ENCODE measurements around the gene ARL2.
"Not testable (repeated sequence)": the region's sequence is repeated elsewhere in the genome, so short reads cannot be mapped to it uniquely, and the experiment has no call there.

The ARL2 gene

DNA sequence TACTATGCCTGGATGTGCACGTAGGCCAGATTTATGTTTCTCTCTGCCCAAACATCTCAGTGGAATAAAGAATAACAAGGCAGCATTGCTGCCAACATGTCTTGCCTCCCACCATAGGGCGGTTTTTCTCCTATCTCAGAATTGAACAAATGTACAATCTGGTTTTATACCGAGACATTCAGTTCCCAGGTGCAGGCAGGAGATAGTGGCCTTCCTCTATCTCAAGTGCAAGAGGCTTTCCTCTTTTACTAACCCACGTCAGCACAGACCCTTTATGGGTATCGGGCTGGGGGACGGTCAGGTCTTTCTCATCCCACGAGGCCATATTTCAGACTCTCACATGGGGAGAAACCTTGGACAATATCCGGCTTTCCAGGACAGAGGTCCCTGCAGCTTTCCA is 9.5 kb downstream of the ARL2 start:
- H3K27ac Mint-ChIP-seq; H3K9me3 Mint-ChIP-seq (ENCODE audit: low read depth); H3K36me3 Mint-ChIP-seq; H3K4me3 Mint-ChIP-seq; H3K27me3 Mint-ChIP-seq: not testable (repeated sequence)
- peaks cover 17% of the 10 kb centered on the region for H3K4me1 Mint-ChIP-seq (ENCODE audit: low read depth)

DNA sequence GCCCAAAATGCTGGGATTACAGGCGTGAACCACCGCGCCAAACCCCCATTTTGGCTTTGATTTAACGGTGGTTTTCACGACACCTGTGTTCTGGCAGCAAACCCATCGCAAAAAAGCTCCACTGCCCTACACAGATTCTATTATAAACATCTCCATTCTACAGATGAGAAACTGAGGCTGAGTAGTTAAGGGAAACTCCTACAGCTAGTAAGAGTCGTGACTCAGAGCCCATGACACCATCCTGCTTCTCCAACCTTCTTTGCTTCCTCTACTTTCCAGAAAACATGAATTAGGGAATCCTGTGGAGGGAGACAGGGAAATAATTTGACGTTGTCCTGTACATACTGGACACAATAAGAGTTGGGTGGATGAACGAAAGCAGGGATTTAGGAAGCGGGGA is 12.8 kb downstream of the ARL2 start:
- Mint-ChIP-seq H3K9me3 (ENCODE audit: low read depth) (no peaks in the 10 kb centered on the region), H3K4me1 (ENCODE audit: low read depth) (peaks cover 17% of the 10 kb centered on the region), H3K27ac (peak overlapping the region; percentile 72), H3K27me3 (no peaks in the 10 kb centered on the region), H3K36me3 (peaks cover 3% of the 10 kb centered on the region), H3K4me3 (peak overlapping the region; percentile 84)

DNA sequence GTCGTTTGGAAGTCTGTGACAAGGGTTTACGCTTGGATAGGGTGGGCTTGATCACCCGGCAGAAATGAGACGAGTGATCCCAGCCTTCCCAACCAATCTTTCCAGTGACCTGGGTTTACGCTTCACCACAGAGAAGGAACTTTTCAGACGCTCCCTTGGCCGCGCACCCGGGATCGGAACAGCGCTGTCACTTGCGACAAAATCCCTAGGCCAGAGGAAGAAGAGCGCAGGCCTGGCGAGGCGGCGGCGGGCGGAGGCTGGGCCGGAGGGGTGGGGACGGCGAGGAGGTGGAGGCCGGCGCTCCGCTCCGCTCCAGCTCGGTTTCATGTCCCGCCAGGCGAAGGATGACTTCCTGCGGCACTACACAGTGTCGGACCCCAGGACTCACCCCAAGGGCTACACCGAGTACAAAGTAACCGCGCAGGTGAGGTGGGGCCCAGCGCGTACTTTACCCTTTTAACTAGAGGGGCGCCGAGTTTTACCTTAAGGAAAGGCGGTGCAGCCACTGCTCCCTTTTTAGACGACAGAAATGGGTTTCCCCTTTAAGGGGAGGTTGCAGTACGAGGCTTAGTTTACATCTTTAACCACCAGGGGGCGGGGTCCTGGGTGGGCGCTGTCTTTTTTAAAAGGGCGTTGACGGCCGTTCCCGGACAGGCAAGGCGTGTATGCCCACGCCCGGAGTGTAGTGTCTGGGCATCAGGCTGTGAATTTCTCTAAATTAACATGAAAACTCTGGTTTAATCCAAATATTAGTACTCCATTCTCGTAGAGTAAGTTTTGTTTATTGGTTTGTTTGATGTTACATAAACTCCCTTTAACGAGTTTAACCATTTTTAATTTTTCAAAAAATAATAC is 13.5 kb downstream of the ARL2 start, which contains the start of gene SNX15:
Gene SNX15 (plus strand): TSS at position 227 of the 855 bp plus-strand sequence. CDS start 99 bp downstream, at position 326.
- peak within 1 kb of the TSS; percentile 72 for H3K27ac Mint-ChIP-seq
- H3K4me3 Mint-ChIP-seq, result peak within 1 kb of the TSS; percentile 84
- no peaks in the 10 kb centered on the region for H3K27me3 Mint-ChIP-seq
- no peaks in the 10 kb centered on the region for H3K9me3 Mint-ChIP-seq (ENCODE audit: low read depth)
- no peaks in the 10 kb centered on the region for H3K36me3 Mint-ChIP-seq
- peaks cover 17% of the 10 kb centered on the region for H3K4me1 Mint-ChIP-seq (ENCODE audit: low read depth)

DNA sequence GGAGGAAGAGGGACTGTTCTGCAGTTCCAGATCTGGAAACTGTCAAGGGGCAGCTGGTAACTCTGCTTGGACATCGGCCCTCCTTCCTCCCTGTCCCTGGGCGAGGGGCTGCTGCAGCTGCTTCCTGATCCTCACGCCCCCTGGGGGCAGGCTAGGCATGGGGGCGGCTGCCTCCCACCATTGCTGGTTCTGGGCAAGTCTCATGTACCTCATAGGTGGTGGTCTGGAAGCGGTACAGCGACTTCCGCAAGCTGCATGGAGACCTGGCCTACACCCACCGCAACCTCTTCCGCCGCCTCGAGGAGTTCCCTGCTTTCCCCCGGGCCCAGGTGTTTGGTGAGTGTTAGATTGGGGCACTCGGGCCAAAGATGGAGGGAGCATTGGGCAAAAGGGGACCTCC is 18.3 kb downstream of the ARL2 start:
- Mint-ChIP-seq H3K9me3 (ENCODE audit: low read depth) (no peaks in the 10 kb centered on the region), H3K4me1 (ENCODE audit: low read depth) (peaks cover 13% of the 10 kb centered on the region), H3K27ac (no peak overlapping the region), H3K36me3 (no peaks in the 10 kb centered on the region), H3K4me3 (no peak overlapping the region), H3K27me3 (no peaks in the 10 kb centered on the region)

DNA sequence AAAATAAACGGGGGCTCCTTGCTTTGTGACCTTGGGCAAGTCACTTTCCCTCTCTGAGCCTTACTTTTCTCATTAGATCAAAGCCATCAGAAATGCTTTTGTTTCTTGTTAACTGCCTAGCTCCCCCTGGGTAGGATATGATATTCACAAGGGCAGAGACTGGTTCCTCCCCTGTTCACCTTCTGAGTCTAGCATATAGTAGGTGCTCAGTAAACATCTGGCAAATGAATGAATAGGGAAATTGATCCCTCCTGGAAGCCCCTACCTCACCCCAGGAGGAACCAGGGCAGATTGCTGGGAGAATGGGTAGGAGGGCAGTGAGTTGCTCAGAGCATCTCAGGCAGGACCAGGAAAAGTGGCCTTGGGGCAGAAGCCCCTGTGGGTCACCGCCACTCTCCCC is 20.5 kb downstream of the ARL2 start:
- Mint-ChIP-seq H3K9me3 (ENCODE audit: low read depth) (no peaks in the 10 kb centered on the region), H3K27me3 (no peaks in the 10 kb centered on the region), H3K27ac (no peak overlapping the region), H3K4me3 (no peak overlapping the region), H3K36me3 (no peaks in the 10 kb centered on the region), H3K4me1 (ENCODE audit: low read depth) (no peaks in the 10 kb centered on the region)

DNA sequence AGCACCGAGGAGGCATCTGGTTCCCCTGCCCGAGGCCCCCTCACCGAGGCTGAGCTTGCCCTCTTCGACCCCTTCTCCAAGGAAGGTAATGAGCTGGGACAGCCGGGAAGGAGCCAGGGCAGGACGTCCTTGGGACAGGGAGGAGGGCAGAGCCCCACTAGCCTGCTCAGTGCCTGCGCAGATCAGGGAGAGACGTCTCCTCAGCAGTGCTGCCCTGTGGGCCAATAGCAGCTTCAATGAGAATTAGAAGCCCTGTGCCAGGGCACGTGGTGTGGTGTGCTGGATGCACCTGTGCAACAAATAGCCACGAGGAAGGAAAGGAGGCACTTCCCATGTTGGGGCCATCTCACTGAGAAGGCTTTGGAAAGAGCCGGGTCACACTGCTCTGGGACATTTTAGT is 21.6 kb downstream of the ARL2 start:
- Mint-ChIP-seq H3K4me1 (ENCODE audit: low read depth) (peaks cover 1% of the 10 kb centered on the region), H3K36me3 (no peaks in the 10 kb centered on the region), H3K4me3 (no peak overlapping the region), H3K27me3 (no peaks in the 10 kb centered on the region), H3K9me3 (ENCODE audit: low read depth) (no peaks in the 10 kb centered on the region), H3K27ac (no peak overlapping the region)

DNA sequence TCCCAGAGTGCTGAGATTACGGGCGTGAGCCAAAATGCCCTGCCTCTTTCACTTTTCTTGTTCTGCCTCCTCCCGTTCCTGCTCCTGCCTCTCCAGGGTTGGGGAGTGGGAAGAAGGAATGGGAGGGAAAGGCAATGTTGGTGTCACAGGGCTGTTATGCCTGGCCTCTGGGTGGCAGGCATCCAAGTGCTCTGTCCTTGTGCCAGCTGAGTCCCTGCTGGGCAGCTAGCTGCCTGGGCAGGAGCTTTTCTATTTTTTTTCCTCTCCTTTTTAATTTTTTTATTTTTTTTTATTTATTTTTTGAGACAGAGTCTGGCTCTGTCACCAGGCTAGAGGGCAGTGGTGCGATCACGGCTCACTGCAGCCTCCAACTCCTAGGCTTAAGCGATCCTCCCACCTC is 23.0 kb downstream of the ARL2 start:
- no peaks in the 10 kb centered on the region for H3K27me3 Mint-ChIP-seq
- H3K27ac Mint-ChIP-seq, result no peak overlapping the region
- no peaks in the 10 kb centered on the region for H3K36me3 Mint-ChIP-seq
- no peak overlapping the region for H3K4me3 Mint-ChIP-seq
- no peaks in the 10 kb centered on the region for H3K9me3 Mint-ChIP-seq (ENCODE audit: low read depth)
- H3K4me1 Mint-ChIP-seq (ENCODE audit: low read depth), result peaks cover 7% of the 10 kb centered on the region

DNA sequence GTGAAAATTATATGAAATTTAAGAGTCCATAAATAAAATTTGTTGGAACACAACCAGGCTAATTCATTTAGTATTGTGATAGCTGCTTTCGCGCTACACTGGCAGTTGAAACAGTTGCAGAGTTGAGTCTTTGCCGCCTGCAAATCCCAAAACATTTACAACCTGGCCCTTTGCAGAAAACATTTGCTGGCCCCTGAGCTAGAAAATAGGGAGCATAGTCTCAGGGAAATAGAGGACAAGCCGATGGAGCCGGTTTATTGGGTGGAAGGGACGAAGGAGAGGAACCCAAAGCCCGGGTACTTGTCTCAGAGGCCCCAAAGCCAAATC is 26.5 kb downstream of the ARL2 start:
- Mint-ChIP-seq H3K27me3 (no peaks in the 10 kb centered on the region), H3K4me1 (ENCODE audit: low read depth) (peaks cover 14% of the 10 kb centered on the region), H3K27ac (peak overlapping the region; percentile 95), H3K36me3 (peaks cover 3% of the 10 kb centered on the region), H3K4me3 (peak overlapping the region; percentile 92), H3K9me3 (ENCODE audit: low read depth) (no peaks in the 10 kb centered on the region)

DNA sequence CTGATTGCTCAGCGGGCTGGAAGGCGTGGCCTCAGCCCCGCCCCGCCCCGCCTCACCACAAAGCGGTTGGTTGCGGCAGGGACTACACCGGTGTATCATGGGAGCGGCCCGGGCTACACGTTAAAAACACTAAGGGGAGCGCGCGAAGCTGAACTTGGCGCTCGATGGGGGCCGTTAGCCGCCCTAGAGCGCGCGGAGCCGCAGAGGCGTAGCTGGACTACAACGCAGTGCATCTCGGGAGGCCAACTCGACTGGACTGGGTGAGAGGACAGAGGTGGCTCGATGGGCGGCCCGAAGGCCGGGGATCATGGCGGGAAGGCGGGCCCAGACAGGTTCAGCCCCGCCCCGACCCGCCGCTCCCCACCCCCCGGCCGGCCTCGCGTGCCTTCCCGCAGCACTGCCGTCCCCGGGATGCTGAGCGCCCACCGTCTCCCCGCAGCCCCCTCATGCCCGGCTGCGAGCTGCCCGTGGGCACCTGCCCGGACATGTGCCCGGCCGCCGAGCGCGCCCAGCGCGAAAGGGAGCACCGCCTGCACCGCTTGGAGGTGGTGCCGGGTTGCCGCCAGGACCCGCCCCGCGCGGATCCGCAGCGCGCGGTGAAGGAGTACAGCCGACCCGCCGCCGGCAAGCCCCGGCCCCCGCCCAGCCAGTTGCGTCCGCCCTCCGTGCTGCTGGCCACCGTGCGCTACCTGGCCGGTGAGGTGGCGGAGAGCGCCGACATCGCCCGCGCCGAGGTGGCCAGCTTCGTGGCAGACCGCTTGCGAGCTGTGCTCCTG is 27.1 kb downstream of the ARL2 start, which contains the start of gene SAC3D1:
Gene SAC3D1 (plus strand): TSS at position 364 of the 776 bp plus-strand sequence. CDS start 83 bp downstream, at position 447.
- H3K27ac Mint-ChIP-seq, result peak within 1 kb of the TSS; percentile 95
- H3K9me3 Mint-ChIP-seq (ENCODE audit: low read depth), result no peaks in the 10 kb centered on the region
- H3K4me1 Mint-ChIP-seq (ENCODE audit: low read depth), result peaks cover 14% of the 10 kb centered on the region
- H3K27me3 Mint-ChIP-seq, result no peaks in the 10 kb centered on the region
- peak within 1 kb of the TSS; percentile 92 for H3K4me3 Mint-ChIP-seq
- H3K36me3 Mint-ChIP-seq, result peaks cover 3% of the 10 kb centered on the region

DNA sequence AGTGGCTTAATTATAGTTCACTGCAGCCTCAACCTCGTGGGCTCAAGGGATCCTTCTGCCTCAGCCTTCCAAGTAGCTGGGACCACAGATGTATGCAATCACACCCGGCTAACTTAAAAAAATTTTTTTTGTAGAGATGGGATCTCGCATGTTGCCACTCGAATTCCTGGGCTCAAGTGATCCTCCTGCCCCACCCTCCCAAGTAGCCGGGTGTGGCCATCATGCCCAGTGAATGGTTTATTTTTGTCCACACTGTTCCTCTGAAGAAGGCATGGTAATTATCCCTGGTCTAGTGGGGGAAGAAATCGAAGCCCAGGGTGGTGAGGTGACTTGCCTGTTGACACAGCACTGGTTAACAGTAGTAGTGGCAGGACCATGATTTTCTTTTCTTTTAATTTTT is 28.9 kb downstream of the ARL2 start:
- Mint-ChIP-seq H3K36me3 (peaks cover 3% of the 10 kb centered on the region), H3K27ac (no peak overlapping the region), H3K4me3 (peak overlapping the region; percentile 86), H3K27me3 (no peaks in the 10 kb centered on the region), H3K4me1 (ENCODE audit: low read depth) (peaks cover 28% of the 10 kb centered on the region), H3K9me3 (ENCODE audit: low read depth) (no peaks in the 10 kb centered on the region)

DNA sequence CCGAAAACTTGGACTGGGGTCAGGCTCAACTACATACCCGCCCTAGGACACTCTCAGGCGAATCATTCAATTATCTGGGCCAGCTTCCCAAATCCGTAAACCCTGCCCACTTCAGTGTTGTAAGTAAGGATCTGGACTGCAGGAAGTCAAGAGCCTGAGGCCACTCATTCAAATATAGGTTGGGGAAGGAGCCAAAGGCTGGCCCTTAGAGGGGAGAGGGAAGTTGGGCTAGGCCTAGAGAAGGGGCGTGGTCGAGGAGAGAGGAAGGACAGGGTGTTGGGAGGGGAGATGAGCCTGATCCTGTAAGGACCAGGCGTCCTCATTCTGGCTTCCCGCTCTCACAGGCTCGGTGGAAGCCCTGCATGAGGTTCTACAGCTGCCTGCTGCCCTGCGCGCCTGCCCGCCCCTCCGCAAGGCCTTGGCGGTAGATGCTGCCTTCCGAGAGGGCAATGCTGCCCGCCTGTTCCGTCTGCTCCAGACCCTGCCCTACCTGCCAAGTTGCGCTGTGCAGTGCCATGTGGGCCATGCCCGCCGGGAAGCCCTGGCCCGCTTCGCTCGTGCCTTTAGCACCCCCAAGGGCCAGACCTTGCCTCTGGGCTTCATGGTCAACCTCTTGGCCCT is 30.0 kb downstream of the ARL2 start:
- Mint-ChIP-seq H3K27me3 (no peaks in the 10 kb centered on the region), H3K4me1 (ENCODE audit: low read depth) (peaks cover 33% of the 10 kb centered on the region), H3K9me3 (ENCODE audit: low read depth) (no peaks in the 10 kb centered on the region), H3K36me3 (peaks cover 3% of the 10 kb centered on the region), H3K27ac (no peak overlapping the region), H3K4me3 (no peak overlapping the region)

DNA sequence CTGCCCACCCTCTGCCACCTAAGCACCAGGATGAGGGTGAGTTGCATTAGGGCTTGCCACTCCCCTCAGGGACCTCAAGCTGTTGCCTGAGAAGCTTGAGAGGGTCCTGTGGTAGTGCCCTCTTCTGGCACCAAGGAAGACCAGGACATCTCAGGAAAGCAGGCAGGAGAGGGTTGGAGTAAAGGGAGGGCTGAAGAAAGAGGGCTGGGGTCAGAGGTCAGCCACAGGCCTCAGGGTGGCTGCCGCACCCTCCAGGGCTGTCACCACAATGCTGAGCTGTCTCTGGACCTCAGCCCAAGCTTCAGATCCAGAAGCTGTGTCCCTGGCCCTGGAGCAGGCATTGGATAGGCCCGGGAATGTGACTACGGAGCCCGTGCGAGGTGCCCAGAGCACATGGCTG is 31.1 kb downstream of the ARL2 start:
- no peak overlapping the region for H3K4me3 Mint-ChIP-seq
- no peak overlapping the region for H3K27ac Mint-ChIP-seq
- no peaks in the 10 kb centered on the region for H3K9me3 Mint-ChIP-seq (ENCODE audit: low read depth)
- peaks cover 33% of the 10 kb centered on the region for H3K4me1 Mint-ChIP-seq (ENCODE audit: low read depth)
- H3K36me3 Mint-ChIP-seq, result peaks cover 3% of the 10 kb centered on the region
- H3K27me3 Mint-ChIP-seq, result no peaks in the 10 kb centered on the region

DNA sequence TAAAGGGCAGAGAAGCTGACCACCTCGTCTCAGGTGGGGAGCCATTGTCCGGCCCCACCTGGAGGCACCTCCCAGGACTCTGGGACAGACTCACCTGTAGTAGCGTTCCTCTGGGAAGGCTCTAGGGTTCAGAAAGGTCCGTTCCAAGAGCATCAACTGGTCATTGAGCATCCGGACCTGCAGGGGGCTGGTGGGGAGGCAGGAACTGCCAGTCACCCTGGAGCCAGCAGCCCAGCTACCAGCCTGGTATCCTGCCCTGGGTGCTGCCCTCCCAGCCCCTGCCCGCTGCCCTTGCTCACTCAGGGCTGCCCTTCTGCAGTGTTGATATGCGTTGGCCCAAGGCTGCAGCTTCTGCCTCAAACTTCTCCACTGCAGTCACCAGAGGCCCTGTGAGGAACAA is 31.8 kb downstream of the ARL2 start:
- H3K4me3 Mint-ChIP-seq, result no peak overlapping the region
- H3K36me3 Mint-ChIP-seq, result peaks cover 3% of the 10 kb centered on the region
- H3K27ac Mint-ChIP-seq, result no peak overlapping the region

DNA sequence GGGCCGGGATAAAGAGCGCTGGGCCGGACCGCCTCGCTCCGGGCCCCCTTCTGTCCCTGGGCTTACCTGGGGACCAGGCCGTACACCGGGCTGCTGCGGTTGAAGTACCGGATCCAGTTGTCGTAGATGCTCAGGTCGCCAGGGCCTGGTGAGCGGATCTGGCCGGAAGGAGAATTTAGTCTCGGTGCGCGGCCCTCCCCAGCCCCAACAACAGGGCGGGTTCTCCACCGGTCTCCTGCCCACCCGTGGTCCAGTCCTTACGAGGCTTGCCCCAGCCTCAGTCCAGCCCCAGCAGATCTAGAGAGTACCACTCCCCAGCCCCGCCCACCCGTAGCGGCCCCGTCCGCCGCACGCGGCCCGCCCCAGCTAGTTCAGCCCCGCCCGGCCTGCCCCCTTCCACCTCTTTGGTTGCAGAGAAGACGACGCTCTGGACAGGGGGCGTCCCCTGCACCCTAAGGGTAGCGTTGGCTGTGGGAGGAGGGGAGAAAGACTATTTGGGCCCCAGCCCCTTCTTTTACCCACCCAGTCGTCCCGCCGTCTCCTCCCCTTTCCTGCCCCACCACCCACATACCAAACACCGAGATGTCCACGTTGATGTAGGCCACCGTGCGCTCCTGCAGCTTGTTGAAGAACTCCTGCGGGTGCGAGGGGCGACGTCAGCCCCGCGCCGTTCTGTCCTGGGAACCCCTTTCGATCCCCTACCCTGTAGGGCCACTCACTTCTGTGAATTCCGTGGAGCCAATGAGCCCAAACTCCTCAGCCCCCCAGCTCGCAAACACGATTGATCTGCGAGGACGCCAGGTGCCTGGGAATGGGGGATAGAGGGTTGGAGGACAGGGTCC is 33.8 kb downstream of the ARL2 start:
- H3K36me3 Mint-ChIP-seq, result peaks cover 3% of the 10 kb centered on the region
- no peaks in the 10 kb centered on the region for H3K9me3 Mint-ChIP-seq (ENCODE audit: low read depth)
- H3K27me3 Mint-ChIP-seq, result no peaks in the 10 kb centered on the region
- H3K4me3 Mint-ChIP-seq, result peak overlapping the region; percentile 87
- peak overlapping the region; percentile 91 for H3K27ac Mint-ChIP-seq
- peaks cover 22% of the 10 kb centered on the region for H3K4me1 Mint-ChIP-seq (ENCODE audit: low read depth)

More for the DNA sequence above, 31.8 kb downstream of the ARL2 start:
- Mint-ChIP-seq H3K9me3 (ENCODE audit: low read depth) (no peaks in the 10 kb centered on the region), H3K4me1 (ENCODE audit: low read depth) (peaks cover 30% of the 10 kb centered on the region), H3K27me3 (no peaks in the 10 kb centered on the region)

Measured in activated naive CD8-positive, alpha-beta T cell (primary cell).